GM08714 (cell line): ENCODE data around the gene DEPP1.

ENCODE experiments used
- H3K4me3 ChIP-seq: fragments of 200-500 bp; sonication (Bioruptor generic); 2 replicates; pipeline ENCODE4 v1.5.1; 2014; ENCODE audit warnings: mild to moderate bottlenecking, low read length, inconsistent platforms
- ZNF274 ChIP-seq: IDR thresholded peaks from 2 replicates; pipeline ENCODE4 v1.6.1; 2012; ENCODE audit warnings: mild to moderate bottlenecking, low read depth, low read length

The DEPP1 gene

GRCh38 chr10:44998146-44998631, 19.6 kb upstream of the DEPP1 start:
- no peak overlapping the region for H3K4me3 ChIP-seq
- TF ChIP-seq ZNF274 = no peak

DNA sequence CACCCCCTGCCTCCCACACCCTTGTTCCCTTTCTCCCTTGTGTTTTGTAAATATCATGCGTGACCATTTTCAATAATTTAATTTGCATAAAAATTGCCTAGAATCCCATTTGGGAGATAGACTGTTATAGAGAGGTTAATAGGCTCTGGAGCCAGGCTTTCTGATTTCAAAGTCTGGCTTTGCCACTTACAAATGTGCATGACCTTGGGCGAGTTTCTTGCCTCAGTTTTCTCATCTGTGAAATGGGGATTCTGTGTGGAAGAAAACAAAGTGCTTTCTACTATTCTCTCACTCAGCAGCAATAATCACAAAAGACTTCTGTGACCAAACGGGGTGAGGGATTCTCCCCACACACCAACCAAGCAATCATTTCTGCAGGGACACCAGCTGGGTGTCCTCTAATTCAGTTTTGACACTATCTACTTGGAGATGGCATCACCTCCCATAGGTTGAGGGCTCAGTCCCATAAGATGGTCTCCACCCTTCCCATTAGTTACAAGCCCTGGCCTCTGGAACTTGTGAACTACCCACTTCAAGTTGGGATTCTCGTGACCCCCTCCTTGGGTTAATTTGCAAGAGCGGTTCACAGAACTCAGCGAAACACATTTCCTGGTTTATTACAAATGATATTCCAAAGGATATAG, 18.6 kb upstream of the DEPP1 start:
- H3K4me3 ChIP-seq = no peak overlapping the region
- TF ChIP-seq ZNF274 = no peak

GRCh38 chr10:44995914-44996669, 17.5 kb upstream of the DEPP1 start:
- H3K4me3 ChIP-seq = no peak overlapping the region

GRCh38 chr10:44995581-44995913, 16.9 kb upstream of the DEPP1 start:
- TF ChIP-seq ZNF274 = no peak
- H3K4me3 ChIP-seq = no peak overlapping the region

More at GRCh38 chr10:44995914-44996669, 17.5 kb upstream of the DEPP1 start:
- TF ChIP-seq ZNF274 = no peak

DNA sequence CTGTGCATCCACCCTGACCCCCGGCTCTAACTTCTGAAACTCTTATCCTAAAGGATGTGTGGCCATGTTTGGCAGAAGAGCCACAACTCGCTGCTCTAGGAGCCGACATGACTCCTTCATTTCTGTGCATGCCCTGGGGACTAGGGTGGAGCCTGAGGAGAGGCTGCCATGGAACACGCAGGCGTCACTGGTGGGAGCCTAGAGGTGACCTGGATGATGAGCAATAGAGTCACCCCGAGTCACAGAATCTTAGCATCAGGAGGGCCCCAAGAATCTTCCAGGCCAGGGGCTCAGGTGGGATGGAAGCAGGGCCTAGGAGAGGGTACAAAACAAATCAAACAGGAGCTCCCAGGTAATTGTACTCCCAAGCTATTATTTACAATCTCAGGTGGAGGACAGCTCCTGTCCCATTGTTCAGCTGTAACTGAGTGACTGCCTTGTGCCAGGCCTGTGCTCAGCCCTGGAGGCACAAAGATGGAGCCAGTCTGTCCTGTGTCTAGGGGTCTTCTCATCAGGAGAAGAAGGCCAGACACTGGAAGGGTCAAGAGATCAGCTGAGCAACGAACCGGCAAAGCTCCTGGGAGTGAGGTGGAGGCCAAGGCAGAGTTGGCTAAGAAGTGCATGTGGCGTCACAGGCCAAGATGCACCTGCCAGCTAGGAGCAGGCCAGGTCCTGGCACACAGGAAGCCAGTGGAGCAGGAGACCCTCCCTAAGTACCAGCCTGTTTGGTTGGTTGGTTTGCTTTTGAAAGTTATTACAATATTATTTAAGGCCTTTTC, 16.3 kb upstream of the DEPP1 start:
- H3K4me3 ChIP-seq = no peak overlapping the region
- TF ChIP-seq ZNF274 = no peak

DNA sequence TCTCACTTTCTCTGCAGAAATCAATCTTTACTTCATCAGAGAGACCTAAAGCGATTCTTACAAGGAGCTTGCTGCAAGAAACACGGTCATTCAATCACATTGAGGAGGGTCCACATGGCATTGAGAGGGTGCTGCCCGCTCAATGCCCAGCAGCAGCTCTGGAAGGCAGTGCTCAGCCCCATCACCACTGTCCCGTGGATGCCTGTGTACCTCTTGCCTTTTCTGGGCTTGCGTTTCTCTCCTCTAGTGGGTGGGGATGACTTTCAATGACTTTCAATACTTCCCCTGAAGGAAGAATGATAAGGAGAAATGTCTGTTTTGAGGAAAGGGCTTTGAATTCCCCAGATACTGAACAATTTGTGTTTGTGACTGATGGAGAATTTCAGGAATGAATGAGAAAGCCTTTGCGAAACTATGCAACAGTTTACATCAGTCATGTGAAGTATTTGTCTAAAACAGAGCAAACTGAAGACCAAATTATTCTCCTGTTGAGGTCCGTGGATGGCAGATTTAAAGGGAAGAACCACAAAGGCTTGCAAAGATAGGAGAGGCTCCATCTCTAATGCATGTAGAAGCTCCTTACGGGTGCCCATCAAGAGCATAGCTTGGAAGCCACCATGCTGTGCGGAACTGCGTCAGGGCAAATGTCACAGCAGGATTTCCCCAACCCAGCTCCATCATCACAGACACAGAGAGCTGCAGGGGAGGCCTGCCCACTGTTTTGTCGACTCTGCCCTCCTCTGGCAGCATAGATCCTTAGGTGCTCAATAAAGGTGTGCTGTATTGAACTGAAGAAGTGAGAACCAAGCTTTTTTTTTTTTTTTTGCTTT, 15.5 kb upstream of the DEPP1 start:
- H3K4me3 ChIP-seq = no peak overlapping the region
- no peak for TF ChIP-seq ZNF274

GRCh38 chr10:44993226-44993921, 14.8 kb upstream of the DEPP1 start:
- TF ChIP-seq ZNF274 = no peak
- H3K4me3 ChIP-seq = no peak overlapping the region

DNA sequence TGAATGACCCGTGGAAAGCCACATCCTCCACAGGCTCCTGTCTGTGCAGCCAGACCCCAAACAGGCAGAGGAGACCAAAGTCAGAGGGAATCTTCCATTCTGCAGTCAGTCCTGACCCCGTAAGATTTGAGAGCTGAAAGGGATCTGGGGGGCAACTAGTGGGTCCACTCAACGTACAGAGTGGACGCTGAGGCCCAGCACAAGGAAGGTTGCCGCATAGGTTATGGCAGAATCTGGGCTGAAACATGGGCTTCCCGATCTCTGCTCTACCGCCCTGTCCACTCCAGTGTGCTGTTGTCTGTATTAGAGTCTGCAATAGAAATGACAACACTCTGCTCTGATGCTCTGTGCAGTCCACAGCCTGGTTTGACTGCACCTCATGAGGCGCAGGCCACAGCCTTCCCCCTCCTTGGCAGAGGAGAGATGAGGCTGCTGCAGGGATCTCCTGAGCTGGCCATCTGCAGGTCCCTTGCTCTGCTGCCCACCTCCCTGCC, 14.2 kb upstream of the DEPP1 start:
- H3K4me3 ChIP-seq = no peak overlapping the region
- no peak for TF ChIP-seq ZNF274

DNA sequence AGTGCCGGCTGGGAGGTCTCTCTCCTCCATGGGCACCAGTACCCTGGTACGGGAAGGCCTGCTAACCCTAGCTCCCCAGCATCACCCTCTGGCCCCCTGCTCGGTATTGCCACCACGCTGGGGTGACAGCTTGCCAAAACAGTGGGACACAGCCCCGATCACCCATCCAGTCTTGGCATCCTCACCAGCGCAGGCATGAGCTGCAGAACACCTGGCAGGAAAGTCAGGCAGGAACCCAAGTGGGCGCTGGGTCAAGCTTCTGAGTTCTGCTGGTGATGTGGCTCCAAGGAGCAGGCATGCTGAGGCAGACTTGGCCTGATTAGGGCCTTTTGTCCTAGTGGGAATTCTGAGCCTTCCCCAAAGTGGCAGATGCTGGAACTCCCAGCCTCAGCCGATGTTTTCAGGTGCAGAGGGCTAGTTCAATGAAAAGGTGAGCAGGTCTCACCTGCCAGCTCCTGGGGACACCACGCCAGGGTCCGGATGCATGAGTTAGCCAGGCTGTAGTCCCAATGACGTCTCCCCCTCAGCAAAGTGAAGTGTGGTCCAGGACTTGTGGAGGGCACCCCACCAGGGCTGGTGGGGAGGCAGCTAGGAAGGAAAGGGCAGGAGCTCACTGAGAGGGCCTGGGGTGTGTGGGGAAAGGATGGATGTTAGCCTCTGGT, 13.6 kb upstream of the DEPP1 start:
- H3K4me3 ChIP-seq = no peak overlapping the region
- TF ChIP-seq ZNF274 = no peak

DNA sequence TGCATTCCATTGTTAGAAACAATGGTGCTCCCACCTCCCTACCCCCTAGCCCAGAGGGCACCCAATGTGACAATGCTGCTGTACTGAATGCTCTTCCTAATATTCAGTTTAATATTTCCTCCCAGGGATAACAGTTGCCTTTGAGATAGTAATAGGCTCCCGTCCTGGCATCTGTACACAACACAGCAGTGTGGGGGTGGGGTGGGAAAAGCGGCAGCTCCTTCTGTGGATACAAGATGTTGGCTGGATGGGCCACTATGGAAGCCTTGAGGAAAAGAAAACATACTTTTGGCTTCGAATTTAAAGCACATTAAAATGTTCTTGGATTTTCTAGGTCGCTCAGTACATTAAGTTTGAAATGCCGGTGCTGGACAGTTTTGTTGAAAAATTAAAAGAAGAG, 13.0 kb upstream of the DEPP1 start:
- H3K4me3 ChIP-seq = no peak overlapping the region
- no peak for TF ChIP-seq ZNF274

GRCh38 chr10:44990965-44991364, 12.4 kb upstream of the DEPP1 start:
- H3K4me3 ChIP-seq = no peak overlapping the region
- no peak for TF ChIP-seq ZNF274

- H3K4me3 ChIP-seq = no peak overlapping the region
- TF ChIP-seq ZNF274 = no peak
Observed at GRCh38 chr10:44990302-44990655, 11.7 kb upstream of the DEPP1 start.
